SJSA1 (cell line): Measurements from ENCODE around the gene MVB12B. TPM values are rescaled to one million over a fixed set of nuclear protein-coding genes. Genes with fewer than 3 reads are reported as not detected.

Source experiments
- DNase-seq, 2 experiments: peaks; one replicate each; pipeline ENCODE4 v3.0.0-alpha.2; 2015 to 2020; ENCODE audit warnings: low spot score in 2 of 2, low read depth in 1 of 2
- H3K27ac ChIP-seq: fragments of 250-450 bp; sonication (Bioruptor Pico); 2 replicates; pipeline ENCODE4 v1.5.1; 2020; ENCODE audit warnings: mild to moderate bottlenecking, moderate library complexity
- H3K27me3 ChIP-seq: fragments of 250-450 bp; sonication (Bioruptor Pico); replicated peaks from 2 replicates; pipeline ENCODE4 v1.5.1; 2020; ENCODE audit warnings: mild to moderate bottlenecking, moderate library complexity
- H3K36me3 ChIP-seq: fragments of 250-450 bp; sonication (Bioruptor Pico); 2 replicates; pipeline ENCODE4 v1.5.1; 2020; ENCODE audit warnings: mild to moderate bottlenecking
- H3K4me1 ChIP-seq: fragments of 250-450 bp; sonication (Bioruptor Pico); replicated peaks from 2 replicates; pipeline ENCODE4 v1.6.1; 2021; ENCODE audit warnings: mild to moderate bottlenecking
- H3K4me3 ChIP-seq: fragments of 250-450 bp; sonication (Bioruptor Pico); 2 replicates; pipeline ENCODE4 v1.5.1; 2020; ENCODE audit warnings: mild to moderate bottlenecking
- H3K9me3 ChIP-seq: fragments of 250-450 bp; sonication (Bioruptor Pico); replicated peaks from 2 replicates; pipeline ENCODE4 v1.5.1; 2020; ENCODE audit warnings: mild to moderate bottlenecking
- total RNA-seq: library from RNA; depleted of rRNA; stranded (reverse); fragments of >200 nt; shearing (Covaris generic); gene quantifications from 2 replicates; pipeline ENCODE4 v1.2.3, GENCODE V29; 2014

Gene MVB12B
- total RNA-seq, 1 experiment from 2014 or later = 7.8 TPM

DNA sequence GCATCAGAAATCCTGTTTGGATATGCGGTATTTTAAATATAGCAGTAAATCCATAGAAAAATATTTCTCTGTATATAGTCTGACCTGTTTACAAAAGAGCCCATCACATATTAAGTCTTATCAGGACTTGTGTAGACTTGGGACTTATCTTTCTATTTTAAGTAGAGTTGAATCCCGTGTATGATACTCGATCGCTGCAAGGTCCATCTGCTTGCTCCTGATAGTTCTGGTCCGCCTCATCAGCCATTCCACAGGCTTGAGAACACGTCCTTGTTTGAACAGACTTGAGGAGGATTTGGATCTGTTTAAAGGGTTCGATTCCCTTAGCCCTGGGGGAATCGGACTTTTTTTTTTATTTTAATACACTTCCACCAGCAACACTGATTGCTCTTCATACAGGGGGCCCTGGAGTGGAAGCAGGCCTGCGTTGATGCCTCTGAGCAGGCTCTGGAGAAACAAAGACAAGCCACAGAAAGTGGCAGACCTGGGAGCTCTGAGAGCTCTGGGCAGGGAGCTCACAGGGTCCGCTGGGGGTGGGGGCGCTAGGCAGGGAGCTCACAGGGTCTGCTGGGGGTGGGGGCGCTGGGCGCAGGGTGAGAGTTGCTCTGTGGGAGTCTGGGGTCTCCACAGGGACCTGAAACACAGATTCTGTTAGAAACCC lies 112.2 kb downstream of the MVB12B start:
- H3K4me3 ChIP-seq = no peak overlapping the region
- no peaks in the 10 kb centered on the region for H3K36me3 ChIP-seq
- peaks cover 18% of the 10 kb centered on the region for H3K4me1 ChIP-seq
- DNase-seq = no peak
- H3K27me3 ChIP-seq = no peaks in the 10 kb centered on the region
- no peak overlapping the region for H3K27ac ChIP-seq
- no peaks in the 10 kb centered on the region for H3K9me3 ChIP-seq

- no peaks in the 10 kb centered on the region for H3K36me3 ChIP-seq
- H3K9me3 ChIP-seq = no peaks in the 10 kb centered on the region
- no peaks in the 10 kb centered on the region for H3K27me3 ChIP-seq
- DNase-seq = no peak
- H3K4me1 ChIP-seq = peaks cover 18% of the 10 kb centered on the region
- H3K4me3 ChIP-seq = no peak overlapping the region
- no peak overlapping the region for H3K27ac ChIP-seq
These were observed 112.8 kb downstream of the MVB12B start for GRCh38 chr9:126439402-126439765.

DNA sequence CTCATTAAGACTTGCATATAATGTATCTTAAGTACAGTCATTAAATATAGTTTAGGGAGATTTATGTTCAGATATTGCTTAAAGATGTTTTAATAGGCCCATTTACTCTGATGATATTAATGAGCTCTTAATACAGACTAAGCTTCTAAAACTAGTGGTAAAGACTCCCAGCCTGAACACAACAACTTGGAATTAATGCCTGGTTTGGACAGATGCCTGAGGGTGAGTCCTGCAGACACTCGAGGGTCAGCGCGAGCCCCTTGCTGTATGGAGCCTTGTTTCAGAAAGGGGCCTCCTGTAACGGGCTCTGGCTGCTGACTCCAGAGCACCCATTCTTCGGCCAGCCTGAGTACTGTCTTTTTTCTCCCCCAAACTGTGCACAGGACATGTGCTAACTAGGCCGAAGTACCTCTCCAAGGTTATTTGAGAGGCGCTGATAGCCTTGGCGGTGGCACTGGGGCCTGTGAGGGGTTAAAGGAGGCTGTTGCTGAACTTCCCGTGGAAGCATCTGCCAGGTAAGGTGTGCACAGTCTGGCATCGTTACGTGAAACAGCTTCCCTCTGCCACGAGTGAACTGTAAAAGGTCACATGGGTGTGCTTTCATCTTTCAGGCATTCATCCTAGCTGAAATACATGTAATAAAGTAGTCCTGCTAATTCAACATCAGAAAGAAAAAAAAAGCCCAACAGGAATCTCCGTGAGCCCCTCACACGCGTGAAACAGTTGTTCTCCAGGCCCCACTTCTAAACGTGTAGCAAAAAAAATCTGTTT lies 113.4 kb downstream of the MVB12B start:
- no peaks in the 10 kb centered on the region for H3K9me3 ChIP-seq
- H3K27me3 ChIP-seq = no peaks in the 10 kb centered on the region
- H3K27ac ChIP-seq = no peak overlapping the region
- no peak for DNase-seq
- no peak overlapping the region for H3K4me3 ChIP-seq
- H3K4me1 ChIP-seq = peaks cover 18% of the 10 kb centered on the region
- H3K36me3 ChIP-seq = no peaks in the 10 kb centered on the region

- DNase-seq = no peak
- no peaks in the 10 kb centered on the region for H3K9me3 ChIP-seq
- no peak overlapping the region for H3K4me3 ChIP-seq
- H3K27me3 ChIP-seq = no peaks in the 10 kb centered on the region
- no peaks in the 10 kb centered on the region for H3K36me3 ChIP-seq
- H3K4me1 ChIP-seq = peaks cover 18% of the 10 kb centered on the region
- H3K27ac ChIP-seq = no peak overlapping the region
These were observed 114.3 kb downstream of the MVB12B start for GRCh38 chr9:126440940-126441339.

- Histone ChIP-seq H3K4me1 (peaks cover 4% of the 10 kb centered on the region), H3K27ac (no peak overlapping the region), H3K36me3 (no peaks in the 10 kb centered on the region), H3K9me3 (no peaks in the 10 kb centered on the region), H3K27me3 (no peaks in the 10 kb centered on the region), H3K4me3 (no peak overlapping the region)
- DNase-seq = no peak
These were observed 116.0 kb downstream of the MVB12B start for GRCh38 chr9:126442636-126443035.

DNA sequence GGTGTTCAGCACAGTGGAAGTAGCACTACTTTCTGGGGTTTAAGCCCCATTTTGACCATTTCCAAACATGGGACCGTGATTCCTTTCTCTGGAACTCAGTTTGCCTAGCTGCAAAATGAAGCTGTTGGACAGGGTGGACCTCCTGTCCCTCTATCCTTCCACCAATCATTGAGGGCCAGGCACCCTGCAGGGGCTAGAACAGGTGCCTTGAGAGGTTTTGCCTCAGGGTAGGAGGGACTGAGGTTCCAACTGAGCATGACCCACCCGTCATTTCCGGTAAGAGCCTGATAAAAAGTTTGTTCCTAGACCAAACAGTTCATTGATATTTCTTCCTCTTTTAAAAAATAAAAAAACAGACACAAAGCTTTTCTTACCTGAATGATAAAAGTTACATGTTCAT lies 116.5 kb downstream of the MVB12B start:
- Histone ChIP-seq H3K27ac (no peak overlapping the region), H3K9me3 (no peaks in the 10 kb centered on the region), H3K36me3 (no peaks in the 10 kb centered on the region), H3K4me3 (no peak overlapping the region), H3K4me1 (peaks cover 4% of the 10 kb centered on the region), H3K27me3 (no peaks in the 10 kb centered on the region)
- no peak for DNase-seq

- no peak overlapping the region for H3K27ac ChIP-seq
- no peaks in the 10 kb centered on the region for H3K36me3 ChIP-seq
- H3K9me3 ChIP-seq = no peaks in the 10 kb centered on the region
- no peaks in the 10 kb centered on the region for H3K27me3 ChIP-seq
- no peak for DNase-seq
- H3K4me3 ChIP-seq = no peak overlapping the region
- no peaks in the 10 kb centered on the region for H3K4me1 ChIP-seq
These were observed 121.5 kb downstream of the MVB12B start for GRCh38 chr9:126448136-126448535.

DNA sequence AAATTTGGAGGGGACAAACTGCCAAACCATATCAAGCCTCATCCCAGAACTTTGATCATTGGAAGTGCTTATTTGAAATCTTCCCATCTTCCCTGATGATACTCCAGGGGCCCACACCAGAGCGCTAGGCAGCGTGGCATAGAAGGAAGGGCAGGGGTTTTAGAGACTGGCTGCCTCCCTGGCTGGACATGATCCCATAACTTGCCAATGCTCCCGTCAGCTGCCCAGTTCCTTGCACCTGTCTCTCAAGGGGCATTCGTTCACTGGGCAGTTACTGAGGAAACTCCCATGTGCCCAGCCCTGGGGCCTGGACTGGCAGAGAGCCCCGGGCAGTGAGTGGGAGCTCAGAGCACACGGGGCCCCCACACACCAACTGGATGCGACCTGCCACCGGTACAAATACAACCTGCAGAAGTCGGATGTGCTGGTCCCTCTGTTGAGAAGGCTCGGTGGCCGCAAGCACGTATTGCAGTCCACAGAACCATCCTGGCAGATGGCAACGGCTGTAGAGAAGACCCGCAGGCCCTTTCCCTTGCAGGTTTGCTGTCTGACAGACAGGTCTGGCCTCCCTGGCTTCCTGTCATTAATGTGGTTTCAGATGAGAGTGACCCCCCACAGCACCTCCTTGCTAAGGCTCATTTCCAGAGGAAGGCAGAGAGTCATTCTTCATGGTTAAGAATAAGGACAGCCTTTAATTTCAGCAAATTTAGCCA lies 122.4 kb downstream of the MVB12B start:
- H3K9me3 ChIP-seq = no peaks in the 10 kb centered on the region
- DNase-seq = no peak
- H3K36me3 ChIP-seq = no peaks in the 10 kb centered on the region
- no peaks in the 10 kb centered on the region for H3K27me3 ChIP-seq
- H3K4me1 ChIP-seq = no peaks in the 10 kb centered on the region
- no peak overlapping the region for H3K4me3 ChIP-seq
- H3K27ac ChIP-seq = no peak overlapping the region

- no peak overlapping the region for H3K27ac ChIP-seq
- H3K4me1 ChIP-seq = no peaks in the 10 kb centered on the region
- no peak overlapping the region for H3K4me3 ChIP-seq
- no peaks in the 10 kb centered on the region for H3K36me3 ChIP-seq
- no peaks in the 10 kb centered on the region for H3K27me3 ChIP-seq
- no peak for DNase-seq
- H3K9me3 ChIP-seq = no peaks in the 10 kb centered on the region
These were observed 123.4 kb downstream of the MVB12B start for GRCh38 chr9:126449725-126450667.

- Histone ChIP-seq H3K4me1 (no peaks in the 10 kb centered on the region), H3K36me3 (no peaks in the 10 kb centered on the region), H3K9me3 (no peaks in the 10 kb centered on the region), H3K27ac (no peak overlapping the region), H3K4me3 (no peak overlapping the region), H3K27me3 (no peaks in the 10 kb centered on the region)
- no peak for DNase-seq
These were observed 124.1 kb downstream of the MVB12B start for GRCh38 chr9:126450668-126451205.

GRCh38 chr9:126451316-126451885 lies 124.8 kb downstream of the MVB12B start:
- H3K9me3 ChIP-seq = no peaks in the 10 kb centered on the region
- H3K27me3 ChIP-seq = no peaks in the 10 kb centered on the region
- H3K4me3 ChIP-seq = no peak overlapping the region
- no peaks in the 10 kb centered on the region for H3K36me3 ChIP-seq
- DNase-seq = no peak
- H3K27ac ChIP-seq = no peak overlapping the region
- H3K4me1 ChIP-seq = no peaks in the 10 kb centered on the region

GRCh38 chr9:126452106-126452505 lies 125.5 kb downstream of the MVB12B start:
- no peak for DNase-seq
- no peaks in the 10 kb centered on the region for H3K4me1 ChIP-seq
- H3K36me3 ChIP-seq = no peaks in the 10 kb centered on the region
- H3K4me3 ChIP-seq = no peak overlapping the region
- H3K27ac ChIP-seq = no peak overlapping the region
- H3K9me3 ChIP-seq = no peaks in the 10 kb centered on the region
- no peaks in the 10 kb centered on the region for H3K27me3 ChIP-seq
